ENCODE data around the gene CHRM4.

DNA sequence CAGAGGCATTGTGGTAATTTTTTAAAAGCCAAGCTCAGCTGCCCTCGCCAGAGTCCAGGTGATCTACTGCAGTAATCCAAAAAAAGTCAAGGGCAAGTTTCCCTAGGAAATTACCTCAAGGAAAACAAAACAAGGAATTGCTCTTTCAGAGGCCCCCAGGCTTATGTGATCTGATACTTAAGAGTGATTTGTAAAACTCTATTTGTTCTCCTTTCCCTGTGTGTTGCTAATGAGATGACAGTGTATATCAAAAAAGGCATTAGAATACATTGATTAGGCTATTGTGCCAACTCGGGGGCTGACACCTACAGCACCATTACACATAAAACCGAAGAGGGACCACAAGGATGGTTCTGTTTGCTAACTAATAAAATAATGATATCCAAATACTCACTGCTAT, 44.5 kb upstream of the CHRM4 start:
- TF ChIP-seq FOXP2 (optimal IDR thresholded peaks at IDR 0.05; ENCODE audit: control extremely low read depth, extremely low read length, insufficient read depth) (no peak), POLR2AphosphoS5 (IDR thresholded peaks at IDR 0.05; ENCODE audit: borderline replicate concordance, low read depth, low read length) (no peak)

All from SK-N-MC (cell line).